ENCODE measurements around the gene C21orf91.
"Not testable (repeated sequence)": the region's sequence is repeated elsewhere in the genome, so short reads cannot be mapped to it uniquely, and the experiment has no call there.

- not testable (repeated sequence) for TF ChIP-seq E2F5 (CRISPR knock-in tag; IDR thresholded peaks at IDR 0.05); CTCF (IDR thresholded peaks at IDR 0.05 in 2 of 3, conservative IDR thresholded peaks at IDR 0.05 in 1 of 3; ENCODE audit: insufficient read depth in 2 of 3, low read depth in 1 of 3, low read length in 3 of 3); EP400 (IDR thresholded peaks at IDR 0.05); ELF1 (tag; IDR thresholded peaks at IDR 0.05); ZNF24 (IDR thresholded peaks at IDR 0.05); ZNF224 (CRISPR knock-in tag; IDR thresholded peaks at IDR 0.05); CXXC5 (CRISPR knock-in tag; IDR thresholded peaks at IDR 0.05); ZBTB2 (IDR thresholded peaks at IDR 0.05)
Observed at GRCh38 chr21:17775021-17775420, 44.1 kb downstream of the C21orf91 start.
